ENCODE results near the gene ATAD3B. TPM values are rescaled to one million over a fixed set of nuclear protein-coding genes. Genes with fewer than 3 reads are reported as not detected.

ATAD3B gene
- total RNA-seq, 4 donors from 2014 or later, result 15.6 to 269 (median 39.2) TPM

DNA sequence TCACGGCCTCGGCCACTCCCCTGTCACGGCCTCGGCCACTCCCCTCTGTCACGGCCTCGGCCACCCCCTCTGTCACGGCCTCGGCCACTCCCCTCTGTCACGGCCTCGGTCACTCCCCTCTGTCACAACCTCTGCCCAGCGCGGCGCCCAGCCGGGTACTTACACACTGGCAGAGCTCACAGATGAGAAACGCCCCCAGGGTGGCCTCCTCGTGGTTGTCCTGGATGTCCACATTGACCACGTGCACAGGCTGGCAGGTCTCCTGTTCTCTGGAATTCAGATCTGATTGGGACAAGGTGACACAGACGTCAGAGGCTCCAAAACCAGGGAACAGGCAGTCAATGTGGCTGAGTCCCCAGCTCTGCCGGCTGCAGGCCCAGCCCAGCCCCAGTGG, 72.1 kb downstream of the ATAD3B start:
- in situ Hi-C loops (cut with MboI; ENCODE audit: low pct_ligation_motif_present in 1 of 4, low pct_unique_long_range_greater_than_20kb in 1 of 4, low sequenced_read_pairs in 3 of 4) (no loop called here), intact Hi-C loops (cut with DNase I; ENCODE audit: low total_unique reads) (no loop called here)
- 72% methylated on average over 19 of the region's 19 CpGs; no CpG with 5 or more reads in 1 of the 2 donors for WGBS, 2 donors (ENCODE audit: low coverage in 1 of 2)
- Histone ChIP-seq H3K27ac (no peak overlapping the region), H3K4me1 (peaks cover 5 to 19% (median 12%) of the 10 kb centered on the region in 4 donors), H3K9me3 (no peaks in the 10 kb centered on the region), H3K27me3 (peaks cover 9% of the 10 kb centered on the region), H3K36me3 (no peaks in the 10 kb centered on the region), H3K4me3 (no peak overlapping the region)
- TF ChIP-seq POLR2AphosphoS5 (IDR thresholded peaks at IDR 0.05), result no peak
- no peak for TF ChIP-seq POLR2A (IDR thresholded peaks at IDR 0.05)
- no peak for TF ChIP-seq EP300 (IDR thresholded peaks at IDR 0.05; ENCODE audit: low read depth)
- DNase-seq, result no peak

DNA sequence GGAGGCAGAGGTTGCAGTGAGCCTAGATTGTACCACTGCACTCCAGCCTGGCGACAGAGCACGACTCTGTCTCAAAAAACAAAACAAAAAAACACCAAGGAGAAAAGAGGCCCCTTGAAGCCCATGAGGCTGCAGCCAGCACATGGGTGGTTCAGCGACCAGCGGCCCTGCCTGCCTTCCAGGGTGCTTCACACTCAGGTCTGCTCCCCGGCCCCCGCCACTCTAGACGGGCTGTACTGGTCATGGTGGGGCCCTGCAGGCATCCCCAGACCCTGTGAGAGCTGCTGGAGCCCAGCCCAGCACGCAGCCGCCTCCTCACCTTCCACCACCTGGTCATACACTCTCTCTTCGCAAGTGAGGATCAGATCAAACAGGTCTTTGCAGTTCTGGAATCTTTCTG, 73.0 kb downstream of the ATAD3B start:
- intact Hi-C loops (cut with DNase I; ENCODE audit: low total_unique reads) (no loop called here), in situ Hi-C loops (cut with MboI; ENCODE audit: low pct_ligation_motif_present in 1 of 4, low pct_unique_long_range_greater_than_20kb in 1 of 4, low sequenced_read_pairs in 3 of 4) (no loop called here)
- Histone ChIP-seq H3K27me3 (peaks cover 4% of the 10 kb centered on the region), H3K4me3 (no peak overlapping the region), H3K27ac (no peak overlapping the region), H3K9me3 (no peaks in the 10 kb centered on the region), H3K4me1 (peaks cover 5 to 11% (median 9%) of the 10 kb centered on the region in 4 donors), H3K36me3 (no peaks in the 10 kb centered on the region)
- no peak for DNase-seq
- TF ChIP-seq CTCF (IDR thresholded peaks at IDR 0.05) (no peak), POLR2A (IDR thresholded peaks at IDR 0.05) (no peak), POLR2AphosphoS5 (IDR thresholded peaks at IDR 0.05) (no peak), EP300 (IDR thresholded peaks at IDR 0.05; ENCODE audit: low read depth) (no peak)
- WGBS, 2 donors (ENCODE audit: low coverage in 1 of 2), result 87 to 92% methylated on average over 5 to 10 of the region's 10 CpGs

Other genes starting within 250 kb of the ATAD3B start
- 100 to 1,000 TPM; 153 to 267 (median 226) TPM for gene SDF4, start 239.8 kb upstream of the ATAD3B start, total RNA-seq
- 10 to 100 TPM in 3 of 4 donors, 1 to 10 TPM in 1; 8.5 to 24.9 (median 12.2) TPM for gene B3GALT6, start 239.5 kb upstream of the ATAD3B start, total RNA-seq
- 10 to 100 TPM in 3 of 4 donors, not detected in 1; 11.9 to 52.8 (median 15.7) TPM for gene C1QTNF12, start 225.0 kb upstream of the ATAD3B start, total RNA-seq
- 100 to 1,000 TPM in 1 of 4 donors, 10 to 100 TPM in 3; 49.6 to 110 (median 59.1) TPM for gene UBE2J2, start 197.9 kb upstream of the ATAD3B start, total RNA-seq
- gene SCNN1D, start 191.3 kb upstream of the ATAD3B start, total RNA-seq, result 1 to 10 TPM; 1.5 to 3.5 (median 2.4) TPM
- gene ACAP3, start 163.8 kb upstream of the ATAD3B start, total RNA-seq, result 100 to 1,000 TPM in 2 of 4 donors, 10 to 100 TPM in 2; 52.4 to 190 (median 99.5) TPM
- 10 to 100 TPM in 3 of 4 donors, 1 to 10 TPM in 1; 7.0 to 35.9 (median 20.5) TPM for gene PUSL1, start 163.2 kb upstream of the ATAD3B start, total RNA-seq
- 100 to 1,000 TPM; 118 to 424 (median 140) TPM for gene INTS11, start 147.1 kb upstream of the ATAD3B start, total RNA-seq
- 100 to 1,000 TPM in 1 of 4 donors, 10 to 100 TPM in 3; 48.0 to 134 (median 77.7) TPM for gene CPTP, start 147.0 kb upstream of the ATAD3B start, total RNA-seq
- gene TAS1R3, start 140.5 kb upstream of the ATAD3B start, total RNA-seq, result 1 to 10 TPM in 2 of 4 donors, under 1 TPM in 1, not detected in 1; 0.40 to 2.0 (median 1.9) TPM
- 100 to 1,000 TPM; 103 to 182 (median 115) TPM for gene DVL1, start 122.3 kb upstream of the ATAD3B start, total RNA-seq
- 100 to 1,000 TPM in 1 of 4 donors, 10 to 100 TPM in 3; 31.1 to 145 (median 57.1) TPM for gene MXRA8, start 113.2 kb upstream of the ATAD3B start, total RNA-seq
- 100 to 1,000 TPM; 110 to 197 (median 167) TPM for gene AURKAIP1, start 96.6 kb upstream of the ATAD3B start, total RNA-seq
- gene CCNL2, start 72.4 kb upstream of the ATAD3B start, total RNA-seq, result 100 to 1,000 TPM; 169 to 657 (median 349) TPM
- 100 to 1,000 TPM in 1 of 4 donors, 10 to 100 TPM in 3; 40.0 to 183 (median 97.0) TPM for gene MRPL20, start 64.5 kb upstream of the ATAD3B start, total RNA-seq
- 1 to 10 TPM in 3 of 4 donors, under 1 TPM in 1; 0.80 to 4.5 (median 1.9) TPM for gene ANKRD65, start 50.5 kb upstream of the ATAD3B start, total RNA-seq
- 10 to 100 TPM; 29.4 to 82.0 (median 51.6) TPM for gene VWA1, start 36.1 kb upstream of the ATAD3B start, total RNA-seq
- 1 to 10 TPM in 1 of 4 donors, under 1 TPM in 2, not detected in 1; 0.75 to 1.3 (median 1.00) TPM for gene ATAD3C, start 22.1 kb upstream of the ATAD3B start, total RNA-seq
- 10 to 100 TPM; 14.6 to 34.4 (median 20.4) TPM for gene ATAD3A, start 40.4 kb downstream of the ATAD3B start, total RNA-seq
- 10 to 100 TPM in 1 of 4 donors, 1 to 10 TPM in 2, not detected in 1; 3.8 to 27.3 (median 4.2) TPM for gene TMEM240, start 68.9 kb downstream of the ATAD3B start, total RNA-seq
- gene SSU72, start 103.1 kb downstream of the ATAD3B start, total RNA-seq, result 100 to 1,000 TPM in 3 of 4 donors, 10 to 100 TPM in 1; 95.0 to 162 (median 136) TPM
- gene FNDC10, start 128.4 kb downstream of the ATAD3B start, total RNA-seq, result 1 to 10 TPM; 1.5 to 4.6 (median 3.7) TPM
- 100 to 1,000 TPM in 3 of 4 donors, 10 to 100 TPM in 1; 94.2 to 346 (median 224) TPM for gene MIB2, start 143.7 kb downstream of the ATAD3B start, total RNA-seq
- 10 to 100 TPM in 2 of 4 donors, 1 to 10 TPM in 2; 4.9 to 58.9 (median 9.9) TPM for gene MMP23B, start 160.4 kb downstream of the ATAD3B start, total RNA-seq
- gene CDK11B, start 187.2 kb downstream of the ATAD3B start, total RNA-seq, result 100 to 1,000 TPM in 1 of 4 donors, 10 to 100 TPM in 3; 28.4 to 183 (median 60.5) TPM
- 100 to 1,000 TPM in 2 of 4 donors, 10 to 100 TPM in 2; 63.4 to 202 (median 83.9) TPM for gene SLC35E2B, start 221.0 kb downstream of the ATAD3B start, total RNA-seq

All from transverse colon (tissue), 4 donors.